HG03039 (cell line): ENCODE measurements around the gene PBX1.

Experiments used
- ATAC-seq: cut with Tn5 transposase; IDR thresholded peaks from one replicate; pipeline ENCODE4 v1.9.1; 2021; ENCODE audit warnings: mild to moderate bottlenecking, moderate library complexity; ENCODE audit not compliant: unreplicated experiment

Gene PBX1

DNA sequence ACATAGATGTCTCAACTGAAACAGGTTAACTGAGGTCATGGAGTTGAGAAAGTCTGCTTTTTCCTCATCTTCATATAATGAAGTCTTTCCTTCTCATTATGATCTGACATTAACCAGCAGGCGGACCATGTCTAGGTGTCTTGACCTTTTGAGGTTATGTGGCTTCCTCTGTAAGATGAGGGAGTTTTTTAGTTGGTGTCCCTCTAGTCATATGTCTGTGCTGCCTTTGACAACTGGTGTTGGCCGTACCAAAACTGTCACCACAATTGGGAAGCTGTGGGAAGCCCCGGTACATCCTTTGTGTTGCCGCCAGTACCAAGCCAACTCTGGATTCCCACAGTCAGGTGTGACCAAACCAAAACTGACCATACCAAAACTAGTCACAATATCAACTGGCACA is 105.1 kb downstream of the PBX1 start:
- no peak for ATAC-seq

DNA sequence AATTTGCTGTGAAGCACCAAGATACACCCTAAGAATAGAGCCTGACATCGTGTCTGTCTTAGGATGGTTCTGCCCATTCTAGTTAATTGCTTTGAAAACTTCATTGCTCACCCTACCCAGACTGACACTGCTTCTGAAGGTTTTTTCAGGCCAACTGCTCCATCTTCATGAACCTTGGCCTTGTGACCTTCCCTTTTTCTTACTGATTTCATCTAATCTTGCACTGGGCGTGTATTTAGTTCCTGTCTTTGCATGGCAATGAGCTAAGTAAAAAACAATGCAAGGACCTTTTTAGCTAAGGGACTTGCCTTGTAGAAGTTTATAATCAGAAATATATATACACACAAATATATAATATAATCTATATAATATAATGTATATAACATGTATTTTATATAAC is 108.0 kb downstream of the PBX1 start:
- ATAC-seq: no peak

GRCh38 chr1:164667600-164667999 is 108.6 kb downstream of the PBX1 start:
- ATAC-seq: no peak

GRCh38 chr1:164668491-164669400 is 109.8 kb downstream of the PBX1 start:
- ATAC-seq: no peak

DNA sequence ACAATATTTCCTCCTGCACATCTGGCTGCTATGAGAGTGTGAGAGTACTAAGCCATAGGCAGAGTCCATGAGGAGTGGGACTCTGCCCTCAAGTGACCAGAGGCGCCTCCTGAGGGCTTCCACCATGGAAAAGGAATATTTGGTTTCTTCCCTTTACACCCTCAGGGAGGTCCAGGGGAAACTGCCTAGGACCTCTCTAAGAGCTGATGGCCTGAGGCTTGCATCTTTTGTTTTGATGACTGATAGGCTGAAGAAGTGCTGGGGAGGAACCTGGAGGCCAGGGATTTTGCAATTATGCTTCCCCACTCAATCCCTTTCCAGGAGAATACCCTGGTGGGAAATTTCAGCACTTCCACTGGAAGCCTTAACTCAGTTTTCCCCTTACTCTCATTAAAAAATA is 111.0 kb downstream of the PBX1 start:
- ATAC-seq: no peak

GRCh38 chr1:164670786-164671185 is 111.8 kb downstream of the PBX1 start:
- ATAC-seq: no peak

- ATAC-seq: no peak
Observed at GRCh38 chr1:164671323-164671965, 112.5 kb downstream of the PBX1 start.

DNA sequence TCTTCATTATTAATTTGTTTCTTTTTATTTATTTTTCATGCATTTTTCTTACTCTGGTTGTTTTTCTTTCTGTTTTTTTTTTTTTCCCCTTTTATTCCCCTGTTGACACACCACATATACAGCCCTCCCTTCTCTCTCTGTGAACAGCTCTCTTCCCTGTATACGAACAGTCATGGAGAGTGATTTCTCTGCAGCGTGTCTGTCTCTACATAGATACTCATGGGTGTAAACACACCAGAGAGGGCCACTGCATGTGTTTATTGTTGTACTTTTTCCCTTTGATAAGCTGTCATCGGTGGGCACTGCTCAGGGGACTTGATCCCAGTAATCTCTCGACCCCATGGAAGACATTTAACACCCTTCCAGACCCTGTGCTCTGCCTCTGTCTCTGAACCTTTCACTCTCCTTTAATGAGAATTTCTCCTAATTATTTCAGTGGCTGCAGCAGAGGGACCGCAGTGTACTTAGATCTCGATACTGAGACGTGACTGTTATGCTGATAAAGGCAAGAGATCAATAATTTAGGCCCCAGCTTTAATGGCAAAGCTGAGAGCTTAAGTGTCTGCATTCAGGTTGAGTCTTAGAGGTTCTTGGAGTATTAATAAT is 113.1 kb downstream of the PBX1 start:
- no peak for ATAC-seq

GRCh38 chr1:164672588-164672987 is 113.6 kb downstream of the PBX1 start:
- no peak for ATAC-seq

DNA sequence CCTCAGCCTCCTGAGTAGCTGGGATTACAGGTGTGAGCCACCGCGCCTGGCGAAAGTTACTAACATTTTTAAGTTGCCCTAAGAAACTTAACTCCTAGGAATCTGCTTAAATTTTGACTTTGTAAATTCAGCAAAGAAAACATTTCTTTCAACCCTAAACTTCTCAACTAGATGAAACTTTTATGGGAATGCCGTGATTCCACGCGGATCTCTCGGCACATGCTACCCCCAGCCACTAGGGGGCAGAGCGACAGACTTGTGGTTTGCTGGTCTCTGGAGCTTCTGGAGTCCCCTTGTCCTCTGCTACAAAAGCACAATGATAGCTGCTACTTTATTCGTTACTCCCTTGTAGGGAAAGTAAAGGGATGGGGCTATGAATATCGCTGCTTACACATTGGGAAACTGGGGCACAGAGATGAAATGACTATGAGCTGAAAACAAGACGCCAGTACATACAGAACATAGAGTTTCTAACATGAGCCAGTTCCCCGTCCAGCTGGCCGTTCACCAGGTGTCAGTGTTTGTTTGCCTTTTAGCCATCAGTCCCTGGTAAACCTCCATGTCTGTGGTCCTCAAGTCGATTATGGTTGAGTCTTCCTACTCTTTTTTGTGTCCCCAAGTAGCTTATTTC is 114.7 kb downstream of the PBX1 start:
- no peak for ATAC-seq

DNA sequence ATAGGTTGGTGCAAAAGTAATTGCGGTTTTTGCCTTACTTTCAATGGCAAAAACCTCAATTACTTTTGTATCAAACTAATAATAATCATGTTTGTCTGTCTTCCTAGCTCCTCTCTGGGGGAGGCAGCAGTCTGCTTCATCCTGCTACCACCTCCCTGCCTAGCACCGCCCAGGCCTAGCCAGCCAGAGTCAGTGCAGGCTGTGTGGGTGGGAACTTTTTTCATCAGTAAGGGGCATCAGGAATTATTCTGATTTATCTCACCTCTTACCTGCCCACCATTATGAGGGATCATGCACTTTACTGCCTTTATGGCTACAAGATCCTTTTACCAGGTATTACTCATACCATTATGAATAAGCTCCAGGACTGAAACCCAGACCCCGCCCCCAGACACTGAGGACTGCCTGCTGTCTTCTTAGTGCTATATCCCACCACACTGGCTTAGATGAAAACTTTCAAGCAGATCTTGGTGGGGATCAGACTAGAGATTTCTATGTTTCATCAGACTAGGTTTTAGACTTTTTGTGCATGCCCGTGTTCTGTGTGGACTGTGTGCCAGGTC is 116.4 kb downstream of the PBX1 start:
- no peak for ATAC-seq

- no peak for ATAC-seq
Observed at GRCh38 chr1:164678136-164678700, 119.2 kb downstream of the PBX1 start.

DNA sequence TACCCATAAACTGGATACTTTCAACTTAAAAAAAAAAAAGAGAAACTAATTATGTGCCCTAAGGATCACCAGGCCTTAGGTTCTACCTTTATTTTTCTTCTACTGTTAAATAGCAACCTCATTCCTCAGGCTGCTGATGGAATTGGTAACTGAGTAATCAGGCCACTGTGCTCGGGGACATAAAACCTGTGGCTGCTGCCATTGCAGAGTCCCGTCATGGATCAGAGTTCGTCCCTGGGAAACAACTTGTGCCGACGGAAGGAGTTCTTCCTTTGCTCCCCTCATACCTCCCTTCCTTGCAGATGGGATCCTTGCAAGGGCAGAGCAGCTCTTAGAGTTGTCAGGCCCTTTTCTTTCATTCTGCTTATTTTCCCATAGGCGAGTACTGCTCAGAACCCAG is 123.6 kb downstream of the PBX1 start:
- ATAC-seq: no peak

DNA sequence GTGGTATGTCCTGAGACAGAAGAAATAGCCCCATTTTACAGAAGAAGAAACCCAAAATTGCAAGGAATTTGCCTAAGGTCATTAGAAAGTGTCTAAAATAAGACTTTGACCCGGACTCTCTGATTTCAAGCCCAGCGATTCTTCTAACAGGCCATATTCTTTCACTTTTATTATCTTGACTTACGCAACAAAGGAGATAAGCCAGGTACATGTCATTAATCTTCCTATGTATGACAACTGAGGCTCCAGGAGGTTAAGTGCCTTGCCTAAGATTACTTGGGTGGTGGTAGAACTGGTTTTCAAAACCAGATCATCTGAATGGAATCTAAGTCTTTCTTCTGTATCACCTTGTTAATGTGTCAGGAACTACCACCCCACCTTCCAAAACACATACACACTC is 124.3 kb downstream of the PBX1 start:
- no peak for ATAC-seq

- ATAC-seq: no peak
Observed at GRCh38 chr1:164685266-164686035, 126.5 kb downstream of the PBX1 start.

DNA sequence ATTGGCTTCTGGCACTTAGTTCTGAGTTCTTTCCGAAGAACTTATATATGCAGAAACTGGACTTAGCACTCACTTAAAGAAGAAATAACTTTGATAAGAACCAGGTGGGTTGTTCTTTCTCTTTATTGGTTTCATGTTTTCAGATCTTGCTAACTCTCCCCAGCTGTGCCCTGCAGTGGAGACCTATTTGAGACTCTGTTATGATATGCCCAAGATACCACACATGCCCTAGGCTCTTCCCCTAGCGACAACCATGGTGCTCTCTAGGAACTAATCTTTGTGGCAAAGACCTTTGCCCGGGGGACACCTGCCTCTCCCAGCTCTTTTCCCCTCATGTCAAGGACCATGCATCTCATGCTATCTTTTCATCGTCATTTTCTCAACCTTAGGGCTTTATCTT is 128.8 kb downstream of the PBX1 start:
- no peak for ATAC-seq

- ATAC-seq: no peak
Observed at GRCh38 chr1:164688791-164689190, 129.8 kb downstream of the PBX1 start.

DNA sequence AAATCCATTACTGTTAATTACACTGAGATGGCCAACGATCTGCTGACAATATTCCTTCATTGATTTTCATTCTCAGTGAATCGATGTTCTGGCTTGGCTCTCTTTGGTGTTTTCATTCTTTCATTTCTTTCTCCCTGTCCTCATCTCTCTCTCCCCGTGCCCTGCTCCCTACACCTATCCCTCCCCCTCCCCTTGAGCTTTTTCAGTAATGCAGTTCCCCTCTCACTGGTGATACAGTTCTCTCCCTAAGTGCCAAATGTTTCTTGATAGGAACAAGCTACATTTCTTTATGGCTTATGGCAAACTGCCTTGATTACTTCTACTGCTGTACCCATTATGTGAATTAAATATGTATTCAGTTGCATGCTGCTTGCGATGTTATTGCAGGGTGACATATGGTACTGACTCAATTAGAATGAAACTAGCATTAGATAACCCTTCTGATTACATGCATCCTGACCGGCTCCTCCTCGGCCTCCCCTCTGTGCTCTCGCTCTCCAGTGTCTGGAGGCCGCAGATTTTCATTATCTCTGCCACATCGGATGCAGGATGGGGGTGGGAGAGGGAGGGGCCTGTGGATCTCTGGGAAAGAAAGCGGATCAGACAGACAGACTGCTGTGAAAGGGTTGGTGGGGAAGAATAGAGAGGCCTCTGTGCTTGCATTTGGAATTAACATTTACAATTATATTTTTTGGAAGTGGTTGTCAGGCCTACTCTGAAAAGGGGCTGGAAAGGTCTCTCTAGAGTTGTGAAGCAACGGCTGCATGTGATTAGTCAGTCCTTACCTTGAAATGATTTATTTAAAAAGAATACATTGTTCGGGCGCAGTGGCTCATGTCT is 130.9 kb downstream of the PBX1 start:
- no peak for ATAC-seq

DNA sequence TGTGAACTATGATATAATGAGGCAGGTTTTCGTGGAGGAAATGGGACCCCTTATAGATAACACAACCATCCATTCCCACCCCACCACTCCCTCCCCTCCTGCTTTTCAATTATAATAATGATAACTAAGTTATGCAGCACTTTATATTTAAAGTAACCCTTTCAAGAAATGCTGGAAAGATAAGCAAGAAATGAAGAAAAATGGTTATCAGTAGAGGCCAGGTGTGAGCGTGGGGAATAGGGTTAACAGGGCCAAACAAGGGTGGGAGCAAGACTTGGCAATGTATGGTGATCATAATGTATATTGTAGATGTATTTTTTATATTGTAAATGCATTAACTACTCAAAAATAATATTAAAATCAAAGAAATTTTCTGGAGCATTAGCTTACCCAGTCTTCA is 133.4 kb downstream of the PBX1 start:
- ATAC-seq: no peak
